ENCODE data around the gene SLC39A11.
"Not testable (repeated sequence)": the region's sequence is repeated elsewhere in the genome, so short reads cannot be mapped to it uniquely, and the experiment has no call there.

SLC39A11 gene

GRCh38 chr17:72913142-72913682 lies 179.3 kb downstream of the SLC39A11 start:
- no peak for DNase-seq

- DNase-seq = no peak
Measured at GRCh38 chr17:72906306-72906705, 186.2 kb downstream of the SLC39A11 start.

- DNase-seq = no peak
Measured at GRCh38 chr17:72903522-72903921, 189.0 kb downstream of the SLC39A11 start.

- DNase-seq = no peak
Measured at GRCh38 chr17:72901657-72902056, 190.8 kb downstream of the SLC39A11 start.

GRCh38 chr17:72901083-72901482 lies 191.4 kb downstream of the SLC39A11 start:
- DNase-seq = no peak

GRCh38 chr17:72900654-72900971 lies 191.9 kb downstream of the SLC39A11 start:
- DNase-seq = no peak

- no peak for DNase-seq
Measured at GRCh38 chr17:72898725-72899124, 193.8 kb downstream of the SLC39A11 start.

- not testable (repeated sequence) for DNase-seq
Measured at GRCh38 chr17:72896288-72896687, 196.2 kb downstream of the SLC39A11 start.

- DNase-seq = no peak
Measured at GRCh38 chr17:72891627-72892026, 200.9 kb downstream of the SLC39A11 start.

- DNase-seq = no peak
Measured at GRCh38 chr17:72890711-72891110, 201.8 kb downstream of the SLC39A11 start.

- no peak for DNase-seq
Measured at GRCh38 chr17:72887917-72888316, 204.6 kb downstream of the SLC39A11 start.

- no peak for DNase-seq
Measured at GRCh38 chr17:72887322-72887721, 205.2 kb downstream of the SLC39A11 start.

GRCh38 chr17:72886622-72887021 lies 205.9 kb downstream of the SLC39A11 start:
- no peak for DNase-seq

GRCh38 chr17:72884066-72884465 lies 208.4 kb downstream of the SLC39A11 start:
- no peak for DNase-seq

GRCh38 chr17:72883351-72883750 lies 209.1 kb downstream of the SLC39A11 start:
- DNase-seq = no peak

GRCh38 chr17:72882426-72882825 lies 210.1 kb downstream of the SLC39A11 start:
- no peak for DNase-seq

GRCh38 chr17:72879877-72880276 lies 212.6 kb downstream of the SLC39A11 start:
- no peak for DNase-seq

- DNase-seq = no peak
Measured at GRCh38 chr17:72878975-72879660, 213.4 kb downstream of the SLC39A11 start.

GRCh38 chr17:72877348-72877747 lies 215.1 kb downstream of the SLC39A11 start:
- no peak for DNase-seq

GRCh38 chr17:72876413-72876812 lies 216.1 kb downstream of the SLC39A11 start:
- no peak for DNase-seq

GRCh38 chr17:72875361-72875760 lies 217.1 kb downstream of the SLC39A11 start:
- DNase-seq = no peak

- DNase-seq = no peak
Measured at GRCh38 chr17:72872396-72872795, 220.1 kb downstream of the SLC39A11 start.

GRCh38 chr17:72870367-72870985 lies 222.0 kb downstream of the SLC39A11 start:
- no peak for DNase-seq

GRCh38 chr17:72869630-72870029 lies 222.9 kb downstream of the SLC39A11 start:
- no peak for DNase-seq
